Measurements from ENCODE around the gene PRRX2.
"Not testable (repeated sequence)": the region's sequence is repeated elsewhere in the genome, so short reads cannot be mapped to it uniquely, and the experiment has no call there.

- TF ChIP-seq, protein P1, sequence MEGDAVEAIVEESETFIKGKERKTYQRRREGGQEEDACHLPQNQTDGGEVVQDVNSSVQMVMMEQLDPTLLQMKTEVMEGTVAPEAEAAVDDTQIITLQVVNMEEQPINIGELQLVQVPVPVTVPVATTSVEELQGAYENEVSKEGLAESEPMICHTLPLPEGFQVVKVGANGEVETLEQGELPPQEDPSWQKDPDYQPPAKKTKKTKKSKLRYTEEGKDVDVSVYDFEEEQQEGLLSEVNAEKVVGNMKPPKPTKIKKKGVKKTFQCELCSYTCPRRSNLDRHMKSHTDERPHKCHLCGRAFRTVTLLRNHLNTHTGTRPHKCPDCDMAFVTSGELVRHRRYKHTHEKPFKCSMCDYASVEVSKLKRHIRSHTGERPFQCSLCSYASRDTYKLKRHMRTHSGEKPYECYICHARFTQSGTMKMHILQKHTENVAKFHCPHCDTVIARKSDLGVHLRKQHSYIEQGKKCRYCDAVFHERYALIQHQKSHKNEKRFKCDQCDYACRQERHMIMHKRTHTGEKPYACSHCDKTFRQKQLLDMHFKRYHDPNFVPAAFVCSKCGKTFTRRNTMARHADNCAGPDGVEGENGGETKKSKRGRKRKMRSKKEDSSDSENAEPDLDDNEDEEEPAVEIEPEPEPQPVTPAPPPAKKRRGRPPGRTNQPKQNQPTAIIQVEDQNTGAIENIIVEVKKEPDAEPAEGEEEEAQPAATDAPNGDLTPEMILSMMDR (IDR thresholded peaks at IDR 0.05; ENCODE audit: low read depth, low read length, missing input control) = not testable (repeated sequence)
- TF ChIP-seq, protein P2, sequence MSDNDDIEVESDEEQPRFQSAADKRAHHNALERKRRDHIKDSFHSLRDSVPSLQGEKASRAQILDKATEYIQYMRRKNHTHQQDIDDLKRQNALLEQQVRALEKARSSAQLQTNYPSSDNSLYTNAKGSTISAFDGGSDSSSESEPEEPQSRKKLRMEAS (IDR thresholded peaks at IDR 0.05) = not testable (repeated sequence)
- not testable (repeated sequence) for TF ChIP-seq RAD21 (IDR thresholded peaks at IDR 0.05); TAF1 (conservative IDR thresholded peaks at IDR 0.05); GABPA (IDR thresholded peaks at IDR 0.05 in 1 of 2, conservative IDR thresholded peaks at IDR 0.05 in 1 of 2); HNF4A (conservative IDR thresholded peaks at IDR 0.05); REST (IDR thresholded peaks at IDR 0.05); FOXA1 (IDR thresholded peaks at IDR 0.05); YY1 (IDR thresholded peaks at IDR 0.05); NR2F2 (IDR thresholded peaks at IDR 0.05); ZBTB33 (IDR thresholded peaks at IDR 0.05); HNF4G (IDR thresholded peaks at IDR 0.05)
- TF ChIP-seq, protein P3, sequence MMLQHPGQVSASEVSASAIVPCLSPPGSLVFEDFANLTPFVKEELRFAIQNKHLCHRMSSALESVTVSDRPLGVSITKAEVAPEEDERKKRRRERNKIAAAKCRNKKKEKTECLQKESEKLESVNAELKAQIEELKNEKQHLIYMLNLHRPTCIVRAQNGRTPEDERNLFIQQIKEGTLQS (IDR thresholded peaks at IDR 0.05) = not testable (repeated sequence)
These were observed 95.3 kb downstream of the PRRX2 start for GRCh38 chr9:129760784-129761183.

All from liver (tissue), 3 donors.